HEK293 (cell line): ENCODE results near the gene B3GNT8.

ENCODE experiments used
- CTCF ChIA-PET: fragments of 350-600 bp; formaldehyde crosslinking; extraction: SDS; loops from one replicate; lab custom pipeline; 2021; ENCODE audit warnings: antibody characterized with exemption; lab: Yijun Ruan, JAX
- POLR2A ChIA-PET: fragments of 300-600 bp; formaldehyde crosslinking; extraction: SDS; loops from one replicate; lab custom pipeline; 2020; ENCODE audit warnings: antibody characterized with exemption, inconsistent platforms; lab: Yijun Ruan, JAX
- H3K27ac ChIP-seq: fragments of 200-500 bp; sonication (Bioruptor generic); 2 replicates; pipeline ENCODE4 v1.5.1; 2014; ENCODE audit warnings: low read depth, low read length, control low read depth, inconsistent platforms; ENCODE audit errors: extremely low read depth
- H3K36me3 ChIP-seq, 2 experiments: fragments of 200-500 bp in 1 of 2; sonication (Bioruptor generic) in 1 of 2; 1 replicate in 1 of 2; 2 replicates in 1 of 2; pipeline ENCODE4 v1.5.1; 2014 to 2017; ENCODE audit warnings: inconsistent platforms in 2 of 2, low read length in 2 of 2; ENCODE audit not compliant: control insufficient read depth in 2 of 2, insufficient read depth in 1 of 2
- H3K4me1 ChIP-seq: fragments of 200-500 bp; sonication (Bioruptor generic); 2 replicates; pipeline ENCODE4 v1.5.1; 2014; ENCODE audit warnings: mild to moderate bottlenecking, low read length, inconsistent platforms; ENCODE audit not compliant: control insufficient read depth, insufficient read depth
- H3K4me3 ChIP-seq: 2 replicates; pipeline ENCODE4 v1.5.1; 2011; ENCODE audit warnings: low read depth, mild to moderate bottlenecking, control low read depth, low read length, moderate library complexity
- H3K9me3 ChIP-seq: fragments of 200-500 bp; sonication (Bioruptor generic); 2 replicates; pipeline ENCODE4 v1.5.1; 2014; ENCODE audit warnings: low read depth, low read length, inconsistent platforms; ENCODE audit not compliant: control insufficient read depth, insufficient read depth
- GFI1B ChIP-seq: fragments of 450-650 bp; formaldehyde crosslinking; IDR thresholded peaks from 2 replicates; pipeline ENCODE4 v1.5.1; 2016; ENCODE audit warnings: missing biosample characterization, missing genetic modification characterization
- KLF16 ChIP-seq: fragments of 450-650 bp; formaldehyde crosslinking; IDR thresholded peaks from 2 replicates; pipeline ENCODE4 v1.5.1; 2017; ENCODE audit warnings: missing biosample characterization, missing genetic modification characterization
- KLF8 ChIP-seq: fragments of 450-650 bp; formaldehyde crosslinking; IDR thresholded peaks from 2 replicates; pipeline ENCODE4 v1.5.1; 2016; ENCODE audit warnings: missing biosample characterization, missing genetic modification characterization
- ZBTB21 ChIP-seq: fragments of 450-650 bp; formaldehyde crosslinking; IDR thresholded peaks from 2 replicates; pipeline ENCODE4 v1.5.1; 2017; ENCODE audit warnings: missing biosample characterization, missing genetic modification characterization
- ZNF114 ChIP-seq: fragments of 450-650 bp; formaldehyde crosslinking; IDR thresholded peaks from 2 replicates; pipeline ENCODE4 v1.5.0; 2017; ENCODE audit warnings: missing biosample characterization, missing genetic modification characterization
- ZNF23 ChIP-seq: fragments of 450-650 bp; formaldehyde crosslinking; IDR thresholded peaks from 2 replicates; pipeline ENCODE4 v1.5.1; 2016; ENCODE audit warnings: missing biosample characterization, missing genetic modification characterization, borderline replicate concordance
- ZNF24 ChIP-seq: fragments of 450-650 bp; formaldehyde crosslinking; IDR thresholded peaks from 2 replicates; pipeline ENCODE4 v1.5.1; 2016; ENCODE audit warnings: missing biosample characterization, missing genetic modification characterization
- ZNF585B ChIP-seq: fragments of 450-650 bp; formaldehyde crosslinking; IDR thresholded peaks from 2 replicates; pipeline ENCODE4 v1.5.1; 2016; ENCODE audit warnings: missing biosample characterization, missing genetic modification characterization
- ZNF610 ChIP-seq: fragments of 450-650 bp; formaldehyde crosslinking; IDR thresholded peaks from 2 replicates; pipeline ENCODE4 v1.5.1; 2016; ENCODE audit warnings: missing biosample characterization, missing genetic modification characterization, borderline replicate concordance
- ZNF626 ChIP-seq: fragments of 450-650 bp; sonication (Bioruptor Pico); formaldehyde crosslinking; IDR thresholded peaks from 2 replicates; pipeline ENCODE4 v1.5.1; 2018; ENCODE audit warnings: missing biosample characterization, missing genetic modification characterization, inconsistent platforms
- ZNF677 ChIP-seq: fragments of 450-650 bp; IDR thresholded peaks from 2 replicates; pipeline ENCODE4 v1.5.0; 2018; ENCODE audit warnings: missing biosample characterization, mild to moderate bottlenecking, missing genetic modification characterization, moderate library complexity
- ZNF76 ChIP-seq: fragments of 450-650 bp; formaldehyde crosslinking; IDR thresholded peaks from 2 replicates; pipeline ENCODE4; 2016; ENCODE audit warnings: low read depth, missing biosample characterization, missing genetic modification characterization, borderline replicate concordance
- ZNF785 ChIP-seq: fragments of 450-650 bp; formaldehyde crosslinking; IDR thresholded peaks from 2 replicates; pipeline ENCODE4 v1.5.1; 2016; ENCODE audit warnings: missing biosample characterization, missing genetic modification characterization
- ZNF830 ChIP-seq: fragments of 450-650 bp; IDR thresholded peaks from 2 replicates; pipeline ENCODE4 v1.5.0; 2018; ENCODE audit warnings: missing biosample characterization, missing genetic modification characterization, low read depth, mild to moderate bottlenecking, moderate library complexity
- ZNF843 ChIP-seq: fragments of 450-650 bp; formaldehyde crosslinking; IDR thresholded peaks from 2 replicates; pipeline ENCODE4 v1.5.1; 2016; ENCODE audit warnings: missing biosample characterization, missing genetic modification characterization
- ZXDB ChIP-seq: fragments of 450-650 bp; formaldehyde crosslinking; IDR thresholded peaks from 2 replicates; pipeline ENCODE4 v1.5.1; 2016; ENCODE audit warnings: missing biosample characterization, missing genetic modification characterization
- TF ChIP-seq, protein P1 (sequence below): fragments of 450-650 bp; formaldehyde crosslinking; IDR thresholded peaks from 2 replicates; pipeline ENCODE4 v1.5.1; 2016; ENCODE audit warnings: missing biosample characterization, missing genetic modification characterization
- TF ChIP-seq, protein P2 (sequence below): sonication (generic); formaldehyde crosslinking; IDR thresholded peaks from 2 replicates; pipeline ENCODE4 v1.8.1; 2022; ENCODE audit warnings: mild to moderate bottlenecking, moderate library complexity, missing genetic modification reagents
- TF ChIP-seq, protein P3 (sequence below): fragments of 450-650 bp; formaldehyde crosslinking; IDR thresholded peaks from 2 replicates; pipeline ENCODE4 v1.5.1; 2016; ENCODE audit warnings: missing biosample characterization, missing genetic modification characterization, low read depth
- TF ChIP-seq, protein P4 (sequence below): fragments of 450-650 bp; formaldehyde crosslinking; IDR thresholded peaks from 2 replicates; pipeline ENCODE4 v1.5.1; 2016; ENCODE audit warnings: missing biosample characterization, missing genetic modification characterization
- TF ChIP-seq, protein P5 (sequence below): fragments of 450-650 bp; formaldehyde crosslinking; IDR thresholded peaks from 2 replicates; pipeline ENCODE4 v1.5.1; 2017; ENCODE audit warnings: missing biosample characterization, missing genetic modification characterization
- TF ChIP-seq, protein P6 (sequence below): fragments of 450-650 bp; formaldehyde crosslinking; IDR thresholded peaks from 2 replicates; pipeline ENCODE4 v1.5.1; 2016; ENCODE audit warnings: missing biosample characterization, missing genetic modification characterization, borderline replicate concordance

B3GNT8 gene

DNA sequence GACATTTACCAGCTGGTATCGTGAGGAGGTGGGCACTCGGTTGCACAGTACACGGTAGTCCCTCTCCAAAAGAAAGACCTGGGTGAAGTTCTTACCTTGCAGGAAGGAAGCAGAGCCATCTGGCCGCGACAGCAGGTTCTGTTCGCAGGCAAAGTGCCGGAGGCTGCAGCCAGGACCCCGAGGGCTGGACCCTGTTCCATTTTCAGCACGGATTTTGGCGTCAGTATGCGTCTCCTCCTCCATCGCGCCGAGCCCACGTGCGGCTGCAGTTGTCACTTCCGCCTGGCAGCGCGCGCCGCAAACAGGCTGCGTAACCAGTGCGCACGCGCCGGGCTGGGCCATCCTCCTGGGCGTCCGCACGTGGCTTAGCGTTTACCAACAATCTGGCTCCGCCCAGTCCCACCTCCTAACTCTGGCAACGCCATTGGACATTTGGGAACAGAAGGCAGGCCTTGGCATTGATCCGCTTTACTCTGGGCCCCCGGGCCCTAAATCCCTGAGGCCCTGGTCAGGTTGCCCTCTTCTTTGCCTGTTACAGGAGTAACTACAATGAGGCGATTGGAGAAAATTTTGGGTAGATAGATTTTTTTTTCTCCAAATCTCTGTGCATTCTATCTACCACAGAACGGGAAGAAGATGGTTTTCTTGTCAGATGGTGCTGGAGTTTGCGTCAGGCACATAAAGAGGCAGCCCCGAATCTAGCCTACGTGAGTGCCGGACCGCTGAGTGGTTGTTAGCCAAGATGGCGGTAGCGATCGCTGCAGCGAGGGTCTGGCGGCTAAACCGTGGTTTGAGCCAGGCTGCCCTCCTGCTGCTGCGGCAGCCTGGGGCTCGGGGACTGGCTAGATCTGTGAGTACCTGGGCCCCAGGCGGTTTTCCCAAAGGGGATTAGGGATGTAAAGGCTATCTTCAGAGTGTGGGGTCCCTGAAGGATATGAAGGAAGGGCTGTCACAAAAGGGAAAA lies 29.8 kb downstream of the B3GNT8 start, which contains the start of the genes BCKDHA and EXOSC5 (continued):
- TF ChIP-seq, protein P1, sequence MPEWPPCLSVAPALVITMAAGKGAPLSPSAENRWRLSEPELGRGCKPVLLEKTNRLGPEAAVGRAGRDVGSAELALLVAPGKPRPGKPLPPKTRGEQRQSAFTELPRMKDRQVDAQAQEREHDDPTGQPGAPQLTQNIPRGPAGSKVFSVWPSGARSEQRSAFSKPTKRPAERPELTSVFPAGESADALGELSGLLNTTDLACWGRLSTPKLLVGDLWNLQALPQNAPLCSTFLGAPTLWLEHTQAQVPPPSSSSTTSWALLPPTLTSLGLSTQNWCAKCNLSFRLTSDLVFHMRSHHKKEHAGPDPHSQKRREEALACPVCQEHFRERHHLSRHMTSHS (tag by site-specific recombination), result no peak
- TF ChIP-seq ZNF626 (tag by site-specific recombination) (no peak), ZNF114 (tag by site-specific recombination) (no peak), ZNF24 (tag by site-specific recombination) (peak; percentile 96), ZNF23 (tag by site-specific recombination) (no peak), ZNF785 (tag by site-specific recombination) (no peak; the same call in 1 of the 2 replicates), ZNF585B (no peak), KLF8 (tag by site-specific recombination) (peak; percentile 84), ZNF843 (tag by site-specific recombination) (peak; percentile 33), ZNF76 (peak; percentile 55), GFI1B (no peak), ZNF610 (no peak), ZNF677 (tag by site-specific recombination) (no peak)
- TF ChIP-seq, protein P2, sequence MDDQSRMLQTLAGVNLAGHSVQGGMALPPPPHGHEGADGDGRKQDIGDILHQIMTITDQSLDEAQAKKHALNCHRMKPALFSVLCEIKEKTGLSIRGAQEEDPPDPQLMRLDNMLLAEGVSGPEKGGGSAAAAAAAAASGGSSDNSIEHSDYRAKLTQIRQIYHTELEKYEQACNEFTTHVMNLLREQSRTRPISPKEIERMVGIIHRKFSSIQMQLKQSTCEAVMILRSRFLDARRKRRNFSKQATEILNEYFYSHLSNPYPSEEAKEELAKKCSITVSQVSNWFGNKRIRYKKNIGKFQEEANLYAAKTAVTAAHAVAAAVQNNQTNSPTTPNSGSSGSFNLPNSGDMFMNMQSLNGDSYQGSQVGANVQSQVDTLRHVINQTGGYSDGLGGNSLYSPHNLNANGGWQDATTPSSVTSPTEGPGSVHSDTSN, result no peak
- TF ChIP-seq, protein P3, sequence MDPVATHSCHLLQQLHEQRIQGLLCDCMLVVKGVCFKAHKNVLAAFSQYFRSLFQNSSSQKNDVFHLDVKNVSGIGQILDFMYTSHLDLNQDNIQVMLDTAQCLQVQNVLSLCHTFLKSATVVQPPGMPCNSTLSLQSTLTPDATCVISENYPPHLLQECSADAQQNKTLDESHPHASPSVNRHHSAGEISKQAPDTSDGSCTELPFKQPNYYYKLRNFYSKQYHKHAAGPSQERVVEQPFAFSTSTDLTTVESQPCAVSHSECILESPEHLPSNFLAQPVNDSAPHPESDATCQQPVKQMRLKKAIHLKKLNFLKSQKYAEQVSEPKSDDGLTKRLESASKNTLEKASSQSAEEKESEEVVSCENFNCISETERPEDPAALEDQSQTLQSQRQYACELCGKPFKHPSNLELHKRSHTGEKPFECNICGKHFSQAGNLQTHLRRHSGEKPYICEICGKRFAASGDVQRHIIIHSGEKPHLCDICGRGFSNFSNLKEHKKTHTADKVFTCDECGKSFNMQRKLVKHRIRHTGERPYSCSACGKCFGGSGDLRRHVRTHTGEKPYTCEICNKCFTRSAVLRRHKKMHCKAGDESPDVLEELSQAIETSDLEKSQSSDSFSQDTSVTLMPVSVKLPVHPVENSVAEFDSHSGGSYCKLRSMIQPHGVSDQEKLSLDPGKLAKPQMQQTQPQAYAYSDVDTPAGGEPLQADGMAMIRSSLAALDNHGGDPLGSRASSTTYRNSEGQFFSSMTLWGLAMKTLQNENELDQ (tag by site-specific recombination), result no peak
- TF ChIP-seq, protein P4, sequence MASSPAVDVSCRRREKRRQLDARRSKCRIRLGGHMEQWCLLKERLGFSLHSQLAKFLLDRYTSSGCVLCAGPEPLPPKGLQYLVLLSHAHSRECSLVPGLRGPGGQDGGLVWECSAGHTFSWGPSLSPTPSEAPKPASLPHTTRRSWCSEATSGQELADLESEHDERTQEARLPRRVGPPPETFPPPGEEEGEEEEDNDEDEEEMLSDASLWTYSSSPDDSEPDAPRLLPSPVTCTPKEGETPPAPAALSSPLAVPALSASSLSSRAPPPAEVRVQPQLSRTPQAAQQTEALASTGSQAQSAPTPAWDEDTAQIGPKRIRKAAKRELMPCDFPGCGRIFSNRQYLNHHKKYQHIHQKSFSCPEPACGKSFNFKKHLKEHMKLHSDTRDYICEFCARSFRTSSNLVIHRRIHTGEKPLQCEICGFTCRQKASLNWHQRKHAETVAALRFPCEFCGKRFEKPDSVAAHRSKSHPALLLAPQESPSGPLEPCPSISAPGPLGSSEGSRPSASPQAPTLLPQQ (tag by site-specific recombination), result peak; percentile 72

DNA sequence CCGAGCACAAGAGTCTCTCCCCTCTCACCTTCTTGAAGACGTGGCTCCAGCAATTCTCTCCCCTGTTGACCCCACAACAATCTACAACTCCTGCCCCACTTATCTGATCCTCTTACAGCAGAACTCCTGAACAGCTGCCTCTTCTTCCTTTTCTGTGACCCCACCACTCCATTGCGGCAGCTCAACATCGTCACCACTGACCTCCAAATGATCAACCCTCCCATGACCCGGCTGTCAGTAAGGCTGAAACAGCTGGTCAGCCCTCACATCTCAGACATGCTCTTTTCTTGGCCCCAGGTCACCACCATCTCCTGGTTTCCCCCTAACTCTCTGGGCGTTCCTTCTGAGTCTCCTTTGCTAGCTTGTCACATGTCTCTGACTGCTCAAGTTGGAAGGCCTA lies 31.8 kb downstream of the B3GNT8 start:
- Histone ChIP-seq H3K27ac (no peak overlapping the region), H3K36me3 (peaks cover 17% of the 10 kb centered on the region in 2 experiments), H3K4me1 (peaks cover 11% of the 10 kb centered on the region; the same call in 1 of the 2 replicates), H3K9me3 (no peaks in the 10 kb centered on the region), H3K4me3 (no peak overlapping the region)
- ChIA-PET CTCF (interaction anchor here (0.7 to 1.0 kb wide), 2 partner anchors 15 to 1042 kb away, joined by 3 read pairs; no protein-coding TSS in a partner anchor), POLR2A (interaction anchor here (0.7 to 0.9 kb wide), 2 partner anchors 45 to 53 kb away, joined by 3 read pairs; partner anchors contain the start of gene DMAC2)
- TF ChIP-seq ZNF830 (tag by site-specific recombination), result no peak
- TF ChIP-seq, protein P5, sequence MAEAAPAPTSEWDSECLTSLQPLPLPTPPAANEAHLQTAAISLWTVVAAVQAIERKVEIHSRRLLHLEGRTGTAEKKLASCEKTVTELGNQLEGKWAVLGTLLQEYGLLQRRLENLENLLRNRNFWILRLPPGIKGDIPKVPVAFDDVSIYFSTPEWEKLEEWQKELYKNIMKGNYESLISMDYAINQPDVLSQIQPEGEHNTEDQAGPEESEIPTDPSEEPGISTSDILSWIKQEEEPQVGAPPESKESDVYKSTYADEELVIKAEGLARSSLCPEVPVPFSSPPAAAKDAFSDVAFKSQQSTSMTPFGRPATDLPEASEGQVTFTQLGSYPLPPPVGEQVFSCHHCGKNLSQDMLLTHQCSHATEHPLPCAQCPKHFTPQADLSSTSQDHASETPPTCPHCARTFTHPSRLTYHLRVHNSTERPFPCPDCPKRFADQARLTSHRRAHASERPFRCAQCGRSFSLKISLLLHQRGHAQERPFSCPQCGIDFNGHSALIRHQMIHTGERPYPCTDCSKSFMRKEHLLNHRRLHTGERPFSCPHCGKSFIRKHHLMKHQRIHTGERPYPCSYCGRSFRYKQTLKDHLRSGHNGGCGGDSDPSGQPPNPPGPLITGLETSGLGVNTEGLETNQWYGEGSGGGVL (tag by site-specific recombination), result no peak
- TF ChIP-seq KLF16 (tag by site-specific recombination), result no peak
- TF ChIP-seq, protein P6, sequence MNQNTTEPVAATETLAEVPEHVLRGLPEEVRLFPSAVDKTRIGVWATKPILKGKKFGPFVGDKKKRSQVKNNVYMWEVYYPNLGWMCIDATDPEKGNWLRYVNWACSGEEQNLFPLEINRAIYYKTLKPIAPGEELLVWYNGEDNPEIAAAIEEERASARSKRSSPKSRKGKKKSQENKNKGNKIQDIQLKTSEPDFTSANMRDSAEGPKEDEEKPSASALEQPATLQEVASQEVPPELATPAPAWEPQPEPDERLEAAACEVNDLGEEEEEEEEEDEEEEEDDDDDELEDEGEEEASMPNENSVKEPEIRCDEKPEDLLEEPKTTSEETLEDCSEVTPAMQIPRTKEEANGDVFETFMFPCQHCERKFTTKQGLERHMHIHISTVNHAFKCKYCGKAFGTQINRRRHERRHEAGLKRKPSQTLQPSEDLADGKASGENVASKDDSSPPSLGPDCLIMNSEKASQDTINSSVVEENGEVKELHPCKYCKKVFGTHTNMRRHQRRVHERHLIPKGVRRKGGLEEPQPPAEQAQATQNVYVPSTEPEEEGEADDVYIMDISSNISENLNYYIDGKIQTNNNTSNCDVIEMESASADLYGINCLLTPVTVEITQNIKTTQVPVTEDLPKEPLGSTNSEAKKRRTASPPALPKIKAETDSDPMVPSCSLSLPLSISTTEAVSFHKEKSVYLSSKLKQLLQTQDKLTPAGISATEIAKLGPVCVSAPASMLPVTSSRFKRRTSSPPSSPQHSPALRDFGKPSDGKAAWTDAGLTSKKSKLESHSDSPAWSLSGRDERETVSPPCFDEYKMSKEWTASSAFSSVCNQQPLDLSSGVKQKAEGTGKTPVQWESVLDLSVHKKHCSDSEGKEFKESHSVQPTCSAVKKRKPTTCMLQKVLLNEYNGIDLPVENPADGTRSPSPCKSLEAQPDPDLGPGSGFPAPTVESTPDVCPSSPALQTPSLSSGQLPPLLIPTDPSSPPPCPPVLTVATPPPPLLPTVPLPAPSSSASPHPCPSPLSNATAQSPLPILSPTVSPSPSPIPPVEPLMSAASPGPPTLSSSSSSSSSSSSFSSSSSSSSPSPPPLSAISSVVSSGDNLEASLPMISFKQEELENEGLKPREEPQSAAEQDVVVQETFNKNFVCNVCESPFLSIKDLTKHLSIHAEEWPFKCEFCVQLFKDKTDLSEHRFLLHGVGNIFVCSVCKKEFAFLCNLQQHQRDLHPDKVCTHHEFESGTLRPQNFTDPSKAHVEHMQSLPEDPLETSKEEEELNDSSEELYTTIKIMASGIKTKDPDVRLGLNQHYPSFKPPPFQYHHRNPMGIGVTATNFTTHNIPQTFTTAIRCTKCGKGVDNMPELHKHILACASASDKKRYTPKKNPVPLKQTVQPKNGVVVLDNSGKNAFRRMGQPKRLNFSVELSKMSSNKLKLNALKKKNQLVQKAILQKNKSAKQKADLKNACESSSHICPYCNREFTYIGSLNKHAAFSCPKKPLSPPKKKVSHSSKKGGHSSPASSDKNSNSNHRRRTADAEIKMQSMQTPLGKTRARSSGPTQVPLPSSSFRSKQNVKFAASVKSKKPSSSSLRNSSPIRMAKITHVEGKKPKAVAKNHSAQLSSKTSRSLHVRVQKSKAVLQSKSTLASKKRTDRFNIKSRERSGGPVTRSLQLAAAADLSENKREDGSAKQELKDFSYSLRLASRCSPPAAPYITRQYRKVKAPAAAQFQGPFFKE (tag by site-specific recombination), result no peak
- TF ChIP-seq ZXDB, result no peak
- no peak for TF ChIP-seq ZBTB21 (tag by site-specific recombination)
